SU-DHL-6 (cell line): ENCODE results near the gene CTTNBP2NL.

Source experiments
- CTCF ChIP-seq: fragments of 200-600 bp; sonication (generic); IDR thresholded peaks from one replicate; pipeline ENCODE4 v1.5.1; 2017; ENCODE audit warnings: antibody characterized with exemption, mild to moderate bottlenecking, low read length, moderate library complexity; ENCODE audit not compliant: insufficient read depth, poor library complexity, severe bottlenecking
- EZH2phosphoT487 ChIP-seq: fragments of 200-600 bp; sonication (generic), shearing (Covaris generic); conservative IDR thresholded peaks from 2 replicates; pipeline ENCODE4 v1.6.1; 2018; ENCODE audit warnings: mild to moderate bottlenecking, antibody characterized with exemption, low read length, moderate library complexity, mixed read lengths

- TF ChIP-seq CTCF (no peak), EZH2phosphoT487 (no peak)
Observed at GRCh38 chr1:112488141-112488540, 92.1 kb downstream of the CTTNBP2NL start.
